IMR-90 (cell line): ENCODE data around the gene RIC8B.

Source experiments
- CTCF ChIP-seq: conservative IDR thresholded peaks from 2 replicates; pipeline ENCODE4 v1.5.1; 2012; ENCODE audit warnings: mild to moderate bottlenecking, low read depth, low read length, improper control_type of control experiment
- FOS ChIP-seq: fragments of 150-350 bp; IDR thresholded peaks from 2 replicates; pipeline ENCODE4 v1.6.1; 2016; ENCODE audit warnings: low read depth, low read length
- POLR2A ChIP-seq: IDR thresholded peaks from 2 replicates; pipeline ENCODE4 v1.6.1; 2012; ENCODE audit warnings: mild to moderate bottlenecking, low read depth, low read length

- TF ChIP-seq CTCF (no peak), POLR2A (no peak), FOS (no peak)
Measured at GRCh38 chr12:106901276-106901675, 126.8 kb downstream of the RIC8B start.
